Dedifferentiated amniotic fluid mesenchymal stem cell (primary cell): ENCODE data around the gene ATXN3L.

ENCODE experiments used
- DNase-seq: peaks from one replicate; pipeline ENCODE4 v3.0.0-alpha.2; 2016; ENCODE audit errors: extremely low spot score

The ATXN3L gene

DNA sequence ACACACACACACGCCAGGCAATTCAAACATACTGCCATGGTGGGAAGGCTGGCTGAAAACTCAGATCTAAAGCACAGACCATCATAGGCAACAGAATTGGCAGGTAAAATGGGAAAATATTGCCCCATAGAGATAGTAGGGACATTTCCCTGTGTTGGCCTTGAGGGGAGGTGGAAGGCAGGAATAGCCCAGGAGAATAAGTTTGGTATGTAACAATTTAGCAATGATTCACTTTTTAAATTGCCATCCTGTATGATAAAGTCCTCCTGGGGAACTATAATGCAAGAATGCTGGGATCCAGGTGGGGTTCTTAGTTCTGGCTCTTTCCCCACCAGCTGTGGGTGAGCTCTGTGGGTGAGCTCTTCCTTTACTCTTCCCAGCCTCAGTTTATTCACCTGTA, 51.0 kb downstream of the ATXN3L start:
- no peak for DNase-seq
